H54 (cell line): ENCODE measurements around the gene GXYLT1.
"Not testable (repeated sequence)": the region's sequence is repeated elsewhere in the genome, so short reads cannot be mapped to it uniquely, and the experiment has no call there.

Experiments
- DNase-seq: peaks from one replicate; pipeline ENCODE4 v3.0.0; 2011; ENCODE audit warnings: low spot score, mixed read lengths; ENCODE audit not compliant: insufficient read length
- FAIRE-seq: peaks from 3 replicates; lab custom pipeline; 2011; peaks lifted over from hg19 to GRCh38; lab: Jason Lieb, UNC
- POLR2A ChIP-seq: IDR thresholded peaks from 2 replicates; pipeline ENCODE4 v1.6.1; 2011; ENCODE audit warnings: low read depth, mild to moderate bottlenecking, low read length

The GXYLT1 gene

GRCh38 chr12:42130672-42131402 lies 13.8 kb downstream of the GXYLT1 start:
- FAIRE-seq = peak; percentile 93
- TF ChIP-seq POLR2A = no peak
- DNase-seq = no peak

GRCh38 chr12:42129595-42130204 lies 15.0 kb downstream of the GXYLT1 start:
- no peak for DNase-seq
- peak; percentile 84 for FAIRE-seq
- no peak for TF ChIP-seq POLR2A

DNA sequence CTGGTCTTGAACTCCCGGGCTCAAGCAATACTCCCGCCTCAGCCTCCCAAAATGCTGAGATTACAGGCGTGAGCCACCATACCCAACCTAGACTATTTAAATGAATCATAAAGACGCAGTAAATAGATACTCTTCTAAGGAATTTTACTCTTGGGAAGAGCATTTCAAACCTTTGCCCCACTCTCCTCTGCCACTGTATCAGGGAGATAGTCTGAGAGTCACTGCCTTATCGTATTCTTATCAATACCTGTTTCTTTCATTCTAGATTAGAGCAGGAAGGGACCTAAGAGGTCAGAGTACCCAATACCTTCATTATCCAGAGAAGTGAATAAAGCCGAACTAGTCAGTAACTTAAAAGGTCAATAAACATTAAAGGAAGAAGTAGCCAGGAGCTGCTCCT lies 15.8 kb downstream of the GXYLT1 start:
- no peak for DNase-seq
- no peak for TF ChIP-seq POLR2A
- FAIRE-seq = no peak

DNA sequence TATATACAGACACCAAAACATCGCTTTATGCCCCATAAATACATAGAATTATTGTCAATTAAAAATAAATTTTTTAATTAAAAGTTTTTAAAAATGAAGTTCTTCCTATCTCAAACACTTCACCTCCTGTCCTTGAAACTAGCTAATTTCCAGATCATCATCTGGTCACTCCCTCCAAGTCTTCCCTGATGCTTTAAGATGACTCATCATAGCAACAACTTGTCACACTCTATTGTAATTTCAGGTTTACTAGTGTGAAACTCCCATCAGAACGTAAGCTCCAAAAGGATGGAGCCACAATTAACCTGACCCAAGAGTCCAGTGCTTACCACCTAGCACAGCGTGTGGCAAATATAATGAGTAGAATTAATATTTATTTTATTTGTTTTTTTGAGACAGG lies 16.3 kb downstream of the GXYLT1 start:
- no peak for TF ChIP-seq POLR2A
- peak; percentile 95 for FAIRE-seq
- DNase-seq = no peak

DNA sequence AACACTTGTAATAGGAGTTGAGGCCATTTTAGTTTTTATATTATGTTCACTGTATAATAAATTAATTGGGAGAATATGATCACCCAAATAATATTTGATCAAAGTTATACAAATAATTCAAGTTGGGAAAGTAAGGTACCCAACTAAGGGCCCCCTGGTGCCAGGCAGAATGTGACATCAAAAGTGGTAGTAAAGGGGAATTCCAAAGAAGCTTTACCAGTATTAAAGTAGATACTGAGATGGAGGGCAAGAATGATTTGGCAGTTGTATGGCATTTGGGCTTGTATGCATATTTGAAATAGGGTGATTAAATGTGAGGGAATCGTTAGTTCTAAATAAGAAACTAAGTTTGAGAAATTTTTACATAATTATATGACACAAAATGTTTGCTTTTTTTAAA lies 17.7 kb downstream of the GXYLT1 start:
- DNase-seq = no peak
- TF ChIP-seq POLR2A = no peak
- FAIRE-seq = no peak

- no peak for TF ChIP-seq POLR2A
- no peak for DNase-seq
- peak; percentile 38 for FAIRE-seq
Measured at GRCh38 chr12:42125388-42125767, 19.3 kb downstream of the GXYLT1 start.

GRCh38 chr12:42124764-42125387 lies 19.8 kb downstream of the GXYLT1 start:
- DNase-seq (no peak), FAIRE-seq (peak; percentile 57)
- no peak for TF ChIP-seq POLR2A

GRCh38 chr12:42119085-42119633 lies 25.5 kb downstream of the GXYLT1 start:
- FAIRE-seq (peak; percentile 90), DNase-seq (no peak)
- TF ChIP-seq POLR2A = no peak

- no peak for FAIRE-seq
- DNase-seq = no peak
- no peak for TF ChIP-seq POLR2A
Measured at GRCh38 chr12:42118136-42118879, 26.4 kb downstream of the GXYLT1 start.

GRCh38 chr12:42109031-42109430 lies 35.6 kb downstream of the GXYLT1 start:
- FAIRE-seq (no peak), DNase-seq (no peak)
- TF ChIP-seq POLR2A = no peak

DNA sequence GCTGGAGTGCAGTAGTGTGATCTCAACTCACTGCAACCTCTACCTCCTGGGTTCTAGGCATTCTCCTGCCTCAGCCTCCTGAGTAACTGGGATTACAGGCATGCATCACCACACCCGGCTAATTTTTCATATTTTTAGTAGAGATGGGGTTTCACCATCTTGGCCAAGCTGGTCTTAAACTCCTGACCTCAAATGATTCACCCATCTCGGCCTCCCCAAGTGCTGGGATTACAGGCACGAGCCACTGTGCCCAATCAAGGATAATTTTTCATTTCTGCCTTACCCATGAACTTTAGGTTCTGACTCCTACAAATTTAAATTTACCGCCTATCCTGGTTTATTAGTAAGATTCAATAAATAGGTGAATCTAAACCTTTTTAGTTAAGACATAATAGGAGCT lies 37.9 kb downstream of the GXYLT1 start:
- not testable (repeated sequence) for DNase-seq, FAIRE-seq

DNA sequence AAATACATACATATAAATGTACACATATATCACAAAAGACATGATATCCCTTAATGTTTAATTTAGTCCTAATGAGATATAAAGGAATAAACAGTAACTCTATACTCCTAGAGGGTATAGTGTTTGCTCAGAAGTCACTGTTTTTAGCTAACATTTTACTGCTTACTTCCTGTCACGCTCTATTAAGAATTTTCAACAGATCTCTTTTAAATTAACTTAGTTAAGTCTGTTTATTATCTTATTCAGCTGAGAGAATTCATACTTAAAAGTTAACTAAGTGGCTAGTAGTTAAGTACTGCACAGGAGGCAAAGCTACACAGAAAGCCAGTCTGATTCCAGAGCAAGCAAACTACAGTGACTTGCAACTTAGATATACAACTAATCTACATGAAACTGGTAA lies 39.9 kb downstream of the GXYLT1 start:
- FAIRE-seq = no peak
- no peak for TF ChIP-seq POLR2A

GRCh38 chr12:42104087-42104486 lies 40.6 kb downstream of the GXYLT1 start:
- no peak for FAIRE-seq

More for the DNA sequence above, 39.9 kb downstream of the GXYLT1 start:
- no peak for DNase-seq

GRCh38 chr12:42103155-42103554 lies 41.5 kb downstream of the GXYLT1 start:
- DNase-seq = no peak
- FAIRE-seq = no peak
- no peak for TF ChIP-seq POLR2A

More at GRCh38 chr12:42104087-42104486, 40.6 kb downstream of the GXYLT1 start:
- no peak for TF ChIP-seq POLR2A
- no peak for DNase-seq
